Skeletal muscle cell (primary cell): Measurements from ENCODE around the gene STX1B.

Experiments
- DNase-seq: peaks from one replicate; pipeline ENCODE4 v3.0.0-alpha.2; 2010; ENCODE audit warnings: low read depth
- H3K4me3 ChIP-seq: 2 replicates; pipeline ENCODE4 v1.5.1; 2011; ENCODE audit warnings: low read depth, mild to moderate bottlenecking, control low read depth, low read length, moderate library complexity

STX1B gene

GRCh38 chr16:30958175-30959079, 52.0 kb downstream of the STX1B start:
- DNase-seq, result no peak
- peak overlapping the region; percentile 87 for H3K4me3 ChIP-seq

DNA sequence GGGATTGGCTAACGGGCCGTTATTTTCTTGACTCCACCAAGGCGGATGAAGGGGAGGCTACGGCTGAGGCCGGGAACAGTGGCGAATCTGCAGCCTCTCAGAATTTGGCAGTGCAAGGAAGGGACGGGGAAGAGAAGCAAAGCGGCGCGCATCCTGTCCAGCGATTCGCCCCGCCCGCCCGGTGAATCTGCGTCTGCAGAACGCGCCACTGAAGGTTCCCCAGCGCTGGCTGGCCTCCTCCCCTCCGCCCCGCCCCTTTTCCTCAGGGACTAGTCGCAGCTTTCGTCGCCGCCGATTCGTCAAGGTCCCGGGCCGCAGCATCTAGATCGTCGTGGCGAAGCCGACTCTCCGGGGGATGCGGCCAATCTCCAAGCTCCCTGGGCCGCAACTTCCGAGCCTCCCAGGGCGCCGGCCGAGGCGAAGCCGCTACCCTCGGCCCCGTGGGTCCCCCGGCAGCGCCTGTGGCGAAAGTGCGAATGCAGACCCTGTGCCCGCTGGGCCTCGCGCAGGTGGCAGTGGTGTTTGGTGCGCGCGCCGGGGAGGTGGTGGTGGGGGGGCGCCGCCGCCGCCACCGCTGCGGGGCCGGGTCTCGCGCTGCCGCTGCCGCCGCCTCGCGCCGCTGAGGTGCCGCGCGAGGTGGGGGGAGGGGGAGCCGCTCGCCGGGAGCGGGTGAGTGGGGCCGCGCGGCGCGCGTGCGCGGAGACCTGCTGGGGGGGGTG, 52.8 kb downstream of the STX1B start, which contains the start of gene SETD1A:
Gene SETD1A, plus strand, starts transcription at position 299 of the 719 bp plus-strand sequence. CDS start 978 bp downstream, outside the sequence.
- DNase-seq, result peak; percentile 87

DNA sequence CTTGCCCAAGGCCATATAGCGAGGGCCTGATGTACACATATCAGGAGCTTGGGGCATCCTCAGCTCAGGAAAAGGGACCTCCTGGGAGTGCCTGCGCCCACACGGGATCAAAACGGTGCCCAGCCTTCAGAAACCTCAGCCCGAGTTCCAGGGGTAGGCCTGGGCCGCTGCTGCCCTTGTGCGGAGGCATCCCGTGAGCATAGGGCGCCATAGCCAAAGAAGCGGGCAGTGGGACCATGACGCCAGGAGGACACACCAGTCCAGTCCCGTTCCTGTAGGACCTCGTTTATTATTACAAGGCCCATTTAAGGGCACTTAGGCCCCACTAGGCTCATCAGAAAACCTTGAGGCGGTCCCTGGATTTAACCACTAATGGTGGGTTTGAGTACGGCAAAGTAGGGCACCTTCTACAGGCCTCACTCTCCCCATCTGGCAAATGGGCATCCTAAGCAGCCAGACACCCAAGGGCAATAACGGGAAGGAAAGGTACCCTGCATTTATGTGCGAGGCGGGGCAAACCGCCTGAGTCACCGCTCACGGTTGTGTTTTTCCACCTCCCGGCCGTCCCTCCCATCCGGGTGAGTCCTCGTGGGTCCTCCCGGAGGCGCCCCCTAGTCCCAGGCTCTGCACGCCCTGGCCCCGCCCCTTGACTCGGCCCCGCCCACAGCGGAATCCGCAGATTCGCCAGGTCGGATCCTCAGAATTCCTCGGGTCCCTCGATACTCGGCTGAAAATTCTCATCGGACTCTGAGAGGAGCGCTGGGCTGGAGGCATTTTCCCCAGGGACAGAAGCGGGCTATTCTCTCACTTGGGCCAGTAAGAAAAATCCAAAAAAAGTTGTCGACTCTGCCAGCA, 53.6 kb downstream of the STX1B start:
- H3K4me3 ChIP-seq, result peak overlapping the region; percentile 87
- DNase-seq, result peak; percentile 56

More for the DNA sequence above, 52.8 kb downstream of the STX1B start, which contains the start of gene SETD1A:
- peak within 1 kb of the TSS; percentile 87 for H3K4me3 ChIP-seq

DNA sequence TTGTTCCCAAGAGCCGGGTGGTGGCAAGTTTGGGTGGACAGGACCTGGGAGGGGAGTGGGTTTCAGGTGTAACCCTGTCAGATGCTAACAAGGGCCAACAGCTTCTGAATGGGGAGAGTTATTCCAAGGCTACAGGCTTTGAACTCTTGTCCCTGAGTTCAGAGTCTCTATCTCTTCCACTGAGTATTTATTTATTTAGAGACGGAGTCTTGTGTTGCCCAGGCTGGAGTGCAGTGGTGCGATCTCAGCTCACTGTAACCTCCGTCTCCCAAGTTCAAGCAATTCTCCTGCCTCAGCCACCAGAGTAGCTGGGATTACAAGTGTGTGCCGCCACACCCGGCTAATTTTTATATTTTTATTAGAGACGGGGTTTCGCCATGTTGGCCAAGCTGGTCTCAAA, 55.4 kb downstream of the STX1B start:
- DNase-seq, result no peak
- H3K4me3 ChIP-seq, result no peak overlapping the region

- DNase-seq, result no peak
- H3K4me3 ChIP-seq, result no peak overlapping the region
These were observed 56.8 kb downstream of the STX1B start for GRCh38 chr16:30953511-30954124.

DNA sequence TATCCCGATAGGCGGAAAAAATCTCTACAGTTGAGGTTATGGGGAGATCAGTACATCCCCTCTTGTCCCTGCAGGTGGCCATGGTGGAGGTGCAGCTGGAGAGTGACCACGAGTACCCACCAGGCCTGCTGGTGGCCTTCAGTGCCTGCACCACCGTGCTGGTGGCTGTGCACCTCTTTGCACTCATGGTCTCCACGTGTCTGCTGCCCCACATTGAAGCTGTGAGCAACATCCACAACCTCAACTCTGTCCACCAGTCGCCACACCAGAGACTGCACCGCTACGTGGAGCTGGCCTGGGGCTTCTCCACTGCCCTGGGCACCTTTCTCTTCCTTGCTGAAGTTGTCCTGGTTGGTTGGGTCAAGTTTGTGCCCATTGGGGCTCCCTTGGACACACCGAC, 57.3 kb downstream of the STX1B start:
- no peak overlapping the region for H3K4me3 ChIP-seq
- DNase-seq, result no peak

DNA sequence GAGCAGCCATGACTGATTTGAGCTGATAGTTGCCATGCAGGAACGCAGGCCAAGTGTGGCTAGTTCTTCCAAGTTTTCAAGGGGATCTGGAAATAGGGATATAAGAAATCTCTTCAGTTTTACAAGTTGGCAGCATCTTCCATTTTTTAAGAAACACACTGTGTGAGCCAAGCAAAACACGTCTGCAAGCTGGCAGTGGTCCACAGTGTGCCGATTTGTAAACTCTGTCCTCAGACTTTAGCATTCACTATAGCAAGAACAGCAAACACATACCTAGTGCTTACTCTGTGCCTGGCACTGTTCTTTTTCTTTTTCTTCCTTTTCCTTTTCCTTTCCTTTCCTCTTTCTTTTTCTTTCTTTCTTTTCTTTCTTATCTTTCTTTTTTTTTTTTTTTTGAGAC, 58.7 kb downstream of the STX1B start:
- DNase-seq, result no peak
- no peak overlapping the region for H3K4me3 ChIP-seq

GRCh38 chr16:30951193-30951592, 59.2 kb downstream of the STX1B start:
- DNase-seq, result no peak
- H3K4me3 ChIP-seq, result no peak overlapping the region

GRCh38 chr16:30950516-30951065, 59.8 kb downstream of the STX1B start:
- H3K4me3 ChIP-seq, result peak overlapping the region; percentile 80
- DNase-seq, result no peak

DNA sequence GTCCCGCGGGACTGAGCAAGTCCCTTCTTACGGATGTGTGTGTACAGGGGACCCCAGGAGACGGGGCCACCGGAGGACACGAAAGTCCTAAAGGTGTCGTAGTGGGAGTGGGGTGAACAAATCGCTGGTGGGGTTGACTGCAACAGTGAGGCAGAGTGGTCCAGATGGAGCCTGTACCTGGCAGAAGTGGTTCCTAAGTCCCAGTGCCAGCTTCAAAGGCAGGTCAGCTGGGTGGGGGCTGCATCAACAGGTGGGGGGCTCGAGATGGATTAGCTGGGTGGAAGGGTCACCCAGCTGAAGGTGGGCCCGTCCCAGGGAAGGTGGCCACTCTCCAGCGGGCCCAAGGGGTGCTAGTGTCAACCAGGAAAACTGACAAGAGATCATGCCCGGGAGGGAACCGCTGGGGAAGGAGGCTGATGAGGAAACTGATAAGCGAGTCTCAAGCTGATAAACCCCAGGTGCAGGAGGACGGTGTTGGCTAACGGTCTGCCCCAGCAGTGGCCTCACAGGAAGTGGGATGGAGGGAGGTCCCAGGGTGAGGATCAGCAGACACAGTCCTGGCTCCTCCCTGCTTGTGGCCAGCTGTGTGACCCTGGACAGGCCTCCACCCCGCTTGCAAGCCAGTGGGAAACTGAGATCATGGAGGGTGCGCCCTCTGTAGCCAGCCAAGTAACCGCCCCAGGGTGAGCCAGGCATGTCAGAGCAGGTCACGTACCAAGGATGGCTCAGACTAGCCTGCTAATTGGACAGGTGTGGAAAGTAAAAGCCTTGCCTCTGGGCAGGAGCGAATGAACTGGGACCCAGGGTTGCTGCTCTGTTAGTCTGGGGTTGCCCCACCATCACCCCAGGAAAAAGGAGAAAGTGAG, 60.6 kb downstream of the STX1B start:
- H3K4me3 ChIP-seq, result peak overlapping the region; percentile 80
- no peak for DNase-seq

DNA sequence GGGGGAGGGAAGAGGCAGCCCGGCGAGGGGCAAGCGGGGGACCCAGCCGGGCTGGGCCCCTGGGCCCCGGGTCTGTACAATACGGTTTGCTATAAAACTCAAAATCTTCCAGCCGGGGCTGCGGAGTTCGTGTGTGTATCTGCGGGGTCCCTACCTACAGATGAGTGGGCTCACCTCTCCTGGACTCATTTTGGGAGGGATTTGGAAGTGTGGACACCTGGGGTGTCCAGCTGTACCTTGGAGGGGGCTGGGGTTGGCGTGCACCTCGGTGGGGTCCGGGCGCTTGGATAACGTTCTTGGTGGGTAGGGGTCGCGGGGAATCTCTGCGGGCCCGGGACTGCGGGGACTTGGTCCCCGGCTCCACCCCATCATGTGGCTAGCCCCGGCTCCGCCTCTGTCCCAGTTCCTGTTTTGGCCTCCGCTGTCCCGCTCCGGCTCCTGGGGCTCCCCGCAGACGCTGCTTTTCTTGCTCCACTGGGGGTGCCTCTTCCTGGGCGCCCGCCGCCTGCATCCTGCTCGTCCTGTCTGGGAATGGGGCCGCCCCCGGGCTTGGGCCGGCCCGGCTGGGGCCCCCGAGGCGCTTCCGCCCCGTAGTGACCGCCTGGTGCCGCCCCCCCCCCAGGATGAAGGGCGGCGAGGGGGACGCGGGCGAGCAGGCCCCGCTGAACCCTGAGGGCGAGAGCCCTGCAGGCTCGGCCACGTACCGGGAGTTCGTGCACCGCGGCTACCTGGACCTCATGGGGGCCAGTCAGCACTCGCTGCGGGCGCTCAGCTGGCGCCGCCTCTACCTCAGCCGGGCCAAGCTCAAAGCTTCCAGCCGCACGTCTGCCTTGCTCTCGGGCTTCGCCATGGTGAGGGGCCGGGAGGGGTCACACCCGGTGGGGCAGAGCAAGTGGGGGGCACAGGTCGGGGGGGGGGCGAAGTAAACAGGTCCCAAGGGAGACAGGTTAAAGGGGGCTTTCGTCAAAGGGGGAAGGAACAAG, 61.5 kb downstream of the STX1B start, which contains the start of gene ORAI3:
Gene ORAI3, plus strand, starts transcription at position 402 of the 983 bp plus-strand sequence. Its CDS starts 222 bp downstream, at position 624.
- H3K4me3 ChIP-seq, result peak within 1 kb of the TSS; percentile 80
- DNase-seq, result no peak

DNA sequence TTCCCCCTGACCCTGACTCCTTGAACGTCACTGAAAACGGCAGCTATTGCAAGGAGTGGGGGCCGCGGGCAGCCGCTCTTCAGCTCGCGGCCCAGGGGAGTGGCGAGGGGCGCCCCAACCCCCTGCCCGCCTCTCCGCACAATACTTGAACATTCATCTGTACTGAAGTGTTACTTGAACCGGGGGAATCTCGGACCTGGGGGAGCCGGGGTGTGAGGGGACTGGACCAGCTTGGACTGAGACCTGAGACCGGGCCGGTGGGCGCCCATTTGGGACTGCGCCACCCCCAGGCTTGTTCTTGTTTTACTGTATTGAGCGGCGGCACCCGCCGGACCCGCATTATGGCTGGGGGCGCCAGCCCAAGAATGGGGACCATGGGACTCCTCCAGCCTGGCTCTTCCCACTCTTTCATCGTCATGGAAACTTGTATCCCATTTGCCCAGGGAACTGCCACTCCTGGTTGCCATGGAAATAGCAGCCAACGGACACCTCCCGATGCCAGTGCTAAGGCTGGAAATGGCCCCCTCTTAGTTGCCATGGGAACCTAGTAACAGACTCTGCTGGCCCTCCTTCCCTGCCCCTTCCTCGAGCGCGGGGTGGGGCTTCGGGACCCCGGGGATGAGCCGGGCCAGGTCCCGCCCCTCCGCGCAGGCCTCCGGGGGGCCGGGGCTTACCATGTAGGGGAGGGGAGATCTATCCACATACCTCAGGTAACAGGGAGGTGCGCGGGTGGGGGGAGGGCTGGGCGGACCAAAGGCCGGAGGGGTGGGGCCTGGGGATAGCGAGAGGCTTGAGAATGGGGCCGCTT, 62.4 kb downstream of the STX1B start:
- H3K4me3 ChIP-seq, result peak overlapping the region; percentile 80
- DNase-seq, result peak; percentile 93

DNA sequence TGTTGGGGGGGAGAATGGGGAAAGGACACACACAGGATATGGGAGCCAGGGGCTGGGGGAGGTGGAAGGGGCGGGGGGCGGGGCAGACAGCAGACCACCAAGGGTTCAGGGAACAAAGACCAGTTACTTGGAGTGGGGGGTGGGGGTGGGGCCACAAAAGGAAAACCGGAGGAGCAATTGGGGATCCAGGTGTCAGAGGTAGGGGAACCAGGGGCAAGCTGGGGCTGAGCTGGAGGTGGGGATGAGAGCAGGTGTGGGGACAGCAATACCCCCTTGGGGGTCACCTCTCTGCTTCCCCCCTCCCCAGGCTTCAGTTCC, 62.9 kb downstream of the STX1B start:
- no peak for DNase-seq
- H3K4me3 ChIP-seq, result no peak overlapping the region

- H3K4me3 ChIP-seq, result no peak overlapping the region
- DNase-seq, result no peak
These were observed 63.5 kb downstream of the STX1B start for GRCh38 chr16:30946671-30947540.

- DNase-seq, result no peak
- no peak overlapping the region for H3K4me3 ChIP-seq
These were observed 66.1 kb downstream of the STX1B start for GRCh38 chr16:30944352-30944751.
